ENCODE data around the gene LUC7L. TPM values are rescaled to one million over a fixed set of nuclear protein-coding genes. Genes with fewer than 3 reads are reported as not detected.
"Not testable (repeated sequence)": the region's sequence is repeated elsewhere in the genome, so short reads cannot be mapped to it uniquely, and the experiment has no call there.

The LUC7L gene
- polyA plus RNA-seq, 3 donors, result 103 to 129 (median 117) TPM

DNA sequence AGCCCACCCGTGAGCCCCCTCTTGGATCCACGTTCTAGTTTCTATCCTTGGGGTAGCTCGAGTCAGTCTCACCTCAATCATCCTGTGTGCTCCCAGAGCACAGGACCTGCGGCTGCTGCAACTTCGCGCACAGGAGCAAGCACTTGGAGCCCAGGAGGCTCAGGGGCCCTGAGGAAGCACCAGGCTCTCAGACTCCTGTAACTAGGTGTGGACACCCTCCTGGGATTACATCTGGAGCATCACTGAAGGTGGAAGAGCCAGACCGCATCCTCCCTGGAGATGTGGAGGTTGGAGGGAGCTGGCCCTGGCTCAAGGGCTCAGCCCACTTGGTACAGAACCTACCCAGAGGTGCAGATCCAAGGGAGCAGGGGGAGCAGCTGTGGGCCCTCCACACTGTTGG, 46.2 kb downstream of the LUC7L start:
- no peak for DNase-seq (ENCODE audit: low read depth in 3 of 3, low spot score in 2 of 3)

DNA sequence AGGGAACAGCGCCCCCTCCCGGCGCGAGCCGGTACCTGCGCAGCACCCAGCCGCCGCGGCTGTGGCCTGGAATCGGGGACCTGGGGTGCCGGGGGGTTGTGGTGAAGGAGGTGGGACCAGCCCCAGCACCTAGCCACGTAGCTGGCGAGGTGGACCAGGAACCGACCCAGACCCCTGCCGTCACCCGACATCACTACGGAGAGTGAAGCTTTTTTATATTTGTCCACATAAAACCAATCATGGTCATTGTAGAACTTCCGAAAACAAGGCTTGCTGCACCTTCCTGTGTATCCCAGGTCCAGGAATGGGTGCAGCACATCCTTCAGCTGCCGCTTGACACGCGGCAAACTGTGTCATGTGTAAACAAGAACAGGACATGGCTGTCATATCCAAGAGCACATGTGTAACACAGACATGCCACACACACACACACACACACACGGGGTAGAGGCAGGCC, 47.7 kb downstream of the LUC7L start:
- no peak for DNase-seq (ENCODE audit: low read depth in 3 of 3, low spot score in 2 of 3)

DNA sequence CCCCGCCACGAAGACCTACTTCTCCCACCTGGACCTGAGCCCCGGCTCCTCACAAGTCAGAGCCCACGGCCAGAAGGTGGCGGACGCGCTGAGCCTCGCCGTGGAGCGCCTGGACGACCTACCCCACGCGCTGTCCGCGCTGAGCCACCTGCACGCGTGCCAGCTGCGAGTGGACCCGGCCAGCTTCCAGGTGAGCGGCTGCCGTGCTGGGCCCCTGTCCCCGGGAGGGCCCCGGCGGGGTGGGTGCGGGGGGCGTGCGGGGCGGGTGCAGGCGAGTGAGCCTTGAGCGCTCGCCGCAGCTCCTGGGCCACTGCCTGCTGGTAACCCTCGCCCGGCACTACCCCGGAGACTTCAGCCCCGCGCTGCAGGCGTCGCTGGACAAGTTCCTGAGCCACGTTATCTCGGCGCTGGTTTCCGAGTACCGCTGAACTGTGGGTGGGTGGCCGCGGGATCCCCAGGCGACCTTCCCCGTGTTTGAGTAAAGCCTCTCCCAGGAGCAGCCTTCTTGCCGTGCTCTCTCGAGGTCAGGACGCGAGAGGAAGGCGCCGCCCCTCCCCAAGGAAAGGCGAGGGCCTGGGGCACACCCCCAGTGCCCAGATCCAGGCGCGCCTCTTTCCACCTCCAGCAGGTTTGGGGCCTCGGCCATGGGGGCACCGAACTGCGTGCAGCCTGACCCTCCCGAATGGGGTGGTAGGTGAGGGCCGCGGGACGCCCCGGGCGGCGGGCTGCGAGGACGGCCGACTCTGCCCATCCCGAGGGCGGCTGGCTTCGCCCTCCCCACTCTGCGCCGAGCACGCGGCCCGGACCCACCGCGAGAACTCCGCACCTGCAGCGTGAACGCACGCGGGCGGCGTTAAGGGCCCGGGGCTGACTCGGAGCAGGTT, 48.3 kb downstream of the LUC7L start:
- no peak for DNase-seq (ENCODE audit: low read depth in 3 of 3, low spot score in 2 of 3)

DNA sequence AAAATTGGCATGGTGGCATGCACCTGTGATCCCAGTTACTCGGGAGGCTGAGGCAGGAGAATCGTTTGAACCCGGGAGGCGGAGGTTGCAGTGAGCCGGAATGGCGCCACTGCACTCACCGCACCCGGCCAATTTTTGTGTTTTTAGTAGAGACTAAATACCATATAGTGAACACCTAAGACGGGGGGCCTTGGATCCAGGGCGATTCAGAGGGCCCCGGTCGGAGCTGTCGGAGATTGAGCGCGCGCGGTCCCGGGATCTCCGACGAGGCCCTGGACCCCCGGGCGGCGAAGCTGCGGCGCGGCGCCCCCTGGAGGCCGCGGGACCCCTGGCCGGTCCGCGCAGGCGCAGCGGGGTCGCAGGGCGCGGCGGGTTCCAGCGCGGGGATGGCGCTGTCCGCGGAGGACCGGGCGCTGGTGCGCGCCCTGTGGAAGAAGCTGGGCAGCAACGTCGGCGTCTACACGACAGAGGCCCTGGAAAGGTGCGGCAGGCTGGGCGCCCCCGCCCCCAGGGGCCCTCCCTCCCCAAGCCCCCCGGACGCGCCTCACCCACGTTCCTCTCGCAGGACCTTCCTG, 49.1 kb downstream of the LUC7L start, which contains the start of gene HBQ1:
Gene HBQ1, plus strand, starts transcription at position 359 of the 575 bp plus-strand sequence. Its CDS starts 28 bp downstream, at position 387.
- DNase-seq (ENCODE audit: low read depth in 3 of 3, low spot score in 2 of 3), result no peak

DNA sequence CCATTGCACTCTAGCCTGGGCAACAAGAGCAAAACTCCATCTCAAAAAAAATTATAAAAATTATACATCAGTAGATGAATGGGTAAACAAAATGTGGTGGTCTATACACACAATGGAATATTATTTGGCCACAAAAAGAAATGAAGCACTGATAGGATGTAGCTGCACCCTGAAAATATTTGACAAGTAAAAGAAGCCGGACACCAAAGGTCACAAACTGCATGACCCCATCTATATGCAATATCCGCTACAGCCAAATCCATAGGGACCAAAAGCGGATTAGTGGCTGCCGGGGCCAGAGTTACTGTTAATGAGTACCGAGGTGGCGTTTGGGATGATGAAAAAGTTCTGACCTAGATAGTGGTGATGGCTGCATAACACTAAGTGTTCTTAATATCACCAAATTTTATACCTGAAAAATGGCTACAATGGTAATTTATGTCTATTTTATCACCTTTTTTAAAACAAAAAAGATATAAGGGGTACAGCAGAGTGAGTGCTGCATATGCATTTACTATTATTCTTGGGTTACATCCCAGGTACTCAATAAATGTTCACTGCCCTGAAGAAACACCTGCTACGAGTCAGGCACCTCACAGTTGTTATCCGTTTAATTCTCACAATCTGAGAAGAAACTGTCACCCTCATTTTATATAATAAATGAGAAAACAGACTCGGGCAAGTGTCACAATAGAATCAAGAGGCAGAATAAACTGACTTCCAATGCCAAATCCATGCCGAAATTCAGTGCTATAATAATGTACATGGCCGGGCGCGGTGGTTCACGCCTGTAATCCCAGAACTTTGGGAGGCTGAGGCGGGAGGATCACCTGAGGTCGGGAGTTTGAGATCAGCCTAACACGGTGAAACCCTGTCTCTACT, 49.8 kb downstream of the LUC7L start:
- no peak for DNase-seq (ENCODE audit: low read depth in 3 of 3, low spot score in 2 of 3)

DNA sequence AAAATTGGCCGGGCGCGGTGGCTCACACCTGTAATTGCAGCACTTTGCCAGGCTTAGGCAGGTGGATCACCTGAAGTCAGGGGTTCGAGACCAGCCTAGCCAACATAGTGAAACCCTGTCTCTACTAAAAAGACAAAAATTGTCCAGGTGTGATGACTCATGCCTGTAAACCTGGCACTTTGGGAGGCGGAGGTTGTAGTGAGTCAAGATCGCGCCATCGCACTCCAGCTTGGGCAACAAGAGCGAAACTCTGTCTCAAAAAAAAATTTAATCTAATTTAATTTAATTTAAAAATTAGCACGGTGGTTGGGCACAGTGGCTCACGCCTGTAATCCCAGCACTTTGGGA, 50.6 kb downstream of the LUC7L start:
- no peak for DNase-seq (ENCODE audit: low read depth in 3 of 3, low spot score in 2 of 3)

DNA sequence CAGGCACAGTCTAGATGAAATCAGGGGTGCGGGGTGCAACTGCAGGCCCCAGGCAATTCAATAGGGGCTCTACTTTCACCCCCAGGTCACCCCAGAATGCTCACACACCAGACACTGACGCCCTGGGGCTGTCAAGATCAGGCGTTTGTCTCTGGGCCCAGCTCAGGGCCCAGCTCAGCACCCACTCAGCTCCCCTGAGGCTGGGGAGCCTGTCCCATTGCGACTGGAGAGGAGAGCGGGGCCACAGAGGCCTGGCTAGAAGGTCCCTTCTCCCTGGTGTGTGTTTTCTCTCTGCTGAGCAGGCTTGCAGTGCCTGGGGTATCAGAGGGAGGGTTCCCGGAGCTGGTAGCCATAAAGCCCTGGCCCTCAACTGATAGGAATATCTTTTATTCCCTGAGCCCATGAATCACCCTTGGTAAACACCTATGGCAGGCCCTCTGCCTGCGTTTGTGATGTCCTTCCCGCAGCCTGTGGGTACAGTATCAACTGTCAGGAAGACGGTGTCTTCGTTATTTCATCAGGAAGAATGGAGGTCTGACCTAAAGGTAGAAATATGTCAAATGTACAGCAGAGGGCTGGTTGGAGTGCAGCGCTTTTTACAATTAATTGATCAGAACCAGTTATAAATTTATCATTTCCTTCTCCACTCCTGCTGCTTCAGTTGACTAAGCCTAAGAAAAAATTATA, 51.1 kb downstream of the LUC7L start:
- no peak for DNase-seq (ENCODE audit: low read depth in 3 of 3, low spot score in 2 of 3)

DNA sequence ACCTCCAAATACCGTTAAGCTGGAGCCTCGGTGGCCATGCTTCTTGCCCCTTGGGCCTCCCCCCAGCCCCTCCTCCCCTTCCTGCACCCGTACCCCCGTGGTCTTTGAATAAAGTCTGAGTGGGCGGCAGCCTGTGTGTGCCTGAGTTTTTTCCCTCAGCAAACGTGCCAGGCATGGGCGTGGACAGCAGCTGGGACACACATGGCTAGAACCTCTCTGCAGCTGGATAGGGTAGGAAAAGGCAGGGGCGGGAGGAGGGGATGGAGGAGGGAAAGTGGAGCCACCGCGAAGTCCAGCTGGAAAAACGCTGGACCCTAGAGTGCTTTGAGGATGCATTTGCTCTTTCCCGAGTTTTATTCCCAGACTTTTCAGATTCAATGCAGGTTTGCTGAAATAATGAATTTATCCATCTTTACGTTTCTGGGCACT, 51.8 kb downstream of the LUC7L start:
- no peak for DNase-seq (ENCODE audit: low read depth in 3 of 3, low spot score in 2 of 3)

DNA sequence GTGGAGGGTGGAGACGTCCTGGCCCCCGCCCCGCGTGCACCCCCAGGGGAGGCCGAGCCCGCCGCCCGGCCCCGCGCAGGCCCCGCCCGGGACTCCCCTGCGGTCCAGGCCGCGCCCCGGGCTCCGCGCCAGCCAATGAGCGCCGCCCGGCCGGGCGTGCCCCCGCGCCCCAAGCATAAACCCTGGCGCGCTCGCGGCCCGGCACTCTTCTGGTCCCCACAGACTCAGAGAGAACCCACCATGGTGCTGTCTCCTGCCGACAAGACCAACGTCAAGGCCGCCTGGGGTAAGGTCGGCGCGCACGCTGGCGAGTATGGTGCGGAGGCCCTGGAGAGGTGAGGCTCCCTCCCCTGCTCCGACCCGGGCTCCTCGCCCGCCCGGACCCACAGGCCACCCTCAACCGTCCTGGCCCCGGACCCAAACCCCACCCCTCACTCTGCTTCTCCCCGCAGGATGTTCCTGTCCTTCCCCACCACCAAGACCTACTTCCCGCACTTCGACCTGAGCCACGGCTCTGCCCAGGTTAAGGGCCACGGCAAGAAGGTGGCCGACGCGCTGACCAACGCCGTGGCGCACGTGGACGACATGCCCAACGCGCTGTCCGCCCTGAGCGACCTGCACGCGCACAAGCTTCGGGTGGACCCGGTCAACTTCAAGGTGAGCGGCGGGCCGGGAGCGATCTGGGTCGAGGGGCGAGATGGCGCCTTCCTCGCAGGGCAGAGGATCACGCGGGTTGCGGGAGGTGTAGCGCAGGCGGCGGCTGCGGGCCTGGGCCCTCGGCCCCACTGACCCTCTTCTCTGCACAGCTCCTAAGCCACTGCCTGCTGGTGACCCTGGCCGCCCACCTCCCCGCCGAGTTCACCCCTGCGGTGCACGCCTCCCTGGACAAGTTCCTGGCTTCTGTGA, 52.5 kb downstream of the LUC7L start, which contains the start of gene HBA1:
Gene HBA1, plus strand, starts transcription at position 204 of the 906 bp plus-strand sequence. Its CDS starts 37 bp downstream, at position 241.
- not testable (repeated sequence) for DNase-seq (ENCODE audit: low read depth in 3 of 3, low spot score in 2 of 3)

DNA sequence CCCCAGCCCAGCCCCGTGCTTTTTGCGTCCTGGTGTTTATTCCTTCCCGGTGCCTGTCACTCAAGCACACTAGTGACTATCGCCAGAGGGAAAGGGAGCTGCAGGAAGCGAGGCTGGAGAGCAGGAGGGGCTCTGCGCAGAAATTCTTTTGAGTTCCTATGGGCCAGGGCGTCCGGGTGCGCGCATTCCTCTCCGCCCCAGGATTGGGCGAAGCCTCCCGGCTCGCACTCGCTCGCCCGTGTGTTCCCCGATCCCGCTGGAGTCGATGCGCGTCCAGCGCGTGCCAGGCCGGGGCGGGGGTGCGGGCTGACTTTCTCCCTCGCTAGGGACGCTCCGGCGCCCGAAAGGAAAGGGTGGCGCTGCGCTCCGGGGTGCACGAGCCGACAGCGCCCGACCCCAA, 53.2 kb downstream of the LUC7L start:
- not testable (repeated sequence) for DNase-seq (ENCODE audit: low read depth in 3 of 3, low spot score in 2 of 3)

DNA sequence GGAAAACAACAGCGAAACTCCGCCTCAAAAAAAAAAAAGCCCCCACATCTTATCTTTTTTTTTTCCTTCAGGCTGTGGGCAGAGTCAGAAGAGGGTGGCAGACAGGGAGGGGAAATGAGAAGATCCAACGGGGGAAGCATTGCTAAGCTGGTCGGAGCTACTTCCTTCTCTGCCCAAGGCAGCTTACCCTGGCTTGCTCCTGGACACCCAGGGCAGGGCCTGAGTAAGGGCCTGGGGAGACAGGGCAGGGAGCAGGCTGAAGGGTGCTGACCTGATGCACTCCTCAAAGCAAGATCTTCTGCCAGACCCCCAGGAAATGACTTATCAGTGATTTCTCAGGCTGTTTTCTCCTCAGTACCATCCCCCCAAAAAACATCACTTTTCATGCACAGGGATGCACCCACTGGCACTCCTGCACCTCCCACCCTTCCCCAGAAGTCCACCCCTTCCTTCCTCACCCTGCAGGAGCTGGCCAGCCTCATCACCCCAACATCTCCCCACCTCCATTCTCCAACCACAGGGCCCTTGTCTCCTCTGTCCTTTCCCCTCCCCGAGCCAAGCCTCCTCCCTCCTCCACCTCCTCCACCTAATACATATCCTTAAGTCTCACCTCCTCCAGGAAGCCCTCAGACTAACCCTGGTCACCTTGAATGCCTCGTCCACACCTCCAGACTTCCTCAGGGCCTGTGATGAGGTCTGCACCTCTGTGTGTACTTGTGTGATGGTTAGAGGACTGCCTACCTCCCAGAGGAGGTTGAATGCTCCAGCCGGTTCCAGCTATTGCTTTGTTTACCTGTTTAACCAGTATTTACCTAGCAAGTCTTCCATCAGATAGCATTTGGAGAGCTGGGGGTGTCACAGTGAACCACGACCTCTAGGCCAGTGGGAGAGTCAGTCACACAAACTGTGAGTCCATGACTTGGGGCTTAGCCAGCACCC, 54.0 kb downstream of the LUC7L start:
- DNase-seq (ENCODE audit: low read depth in 3 of 3, low spot score in 2 of 3), result no peak

DNA sequence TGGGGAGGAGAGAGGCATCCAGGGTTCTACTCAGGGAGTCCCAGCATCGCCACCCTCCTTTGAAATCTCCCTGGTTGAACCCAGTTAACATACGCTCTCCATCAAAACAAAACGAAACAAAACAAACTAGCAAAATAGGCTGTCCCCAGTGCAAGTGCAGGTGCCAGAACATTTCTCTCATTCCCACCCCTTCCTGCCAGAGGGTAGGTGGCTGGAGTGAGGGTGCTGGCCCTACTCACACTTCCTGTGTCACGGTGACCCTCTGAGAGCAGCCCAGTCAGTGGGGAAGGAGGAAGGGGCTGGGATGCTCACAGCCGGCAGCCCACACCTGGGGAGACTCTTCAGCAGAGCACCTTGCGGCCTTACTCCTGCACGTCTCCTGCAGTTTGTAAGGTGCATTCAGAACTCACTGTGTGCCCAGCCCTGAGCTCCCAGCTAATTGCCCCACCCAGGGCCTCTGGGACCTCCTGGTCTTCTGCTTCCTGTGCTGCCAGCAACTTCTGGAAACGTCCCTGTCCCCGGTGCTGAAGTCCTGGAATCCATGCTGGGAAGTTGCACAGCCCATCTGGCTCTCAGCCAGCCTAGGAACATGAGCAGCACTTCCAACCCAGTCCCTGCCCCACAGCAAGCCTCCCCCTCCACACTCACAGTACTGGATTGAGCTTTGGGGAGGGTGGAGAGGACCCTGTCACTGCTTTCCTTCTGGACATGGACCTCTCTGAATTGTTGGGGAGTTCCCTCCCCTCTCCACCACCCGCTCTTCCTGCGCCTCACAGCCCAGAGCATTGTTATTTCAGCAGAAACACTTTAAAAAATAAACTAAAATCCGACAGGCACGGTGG, 55.1 kb downstream of the LUC7L start:
- not testable (repeated sequence) for DNase-seq (ENCODE audit: low read depth in 3 of 3, low spot score in 2 of 3)

DNA sequence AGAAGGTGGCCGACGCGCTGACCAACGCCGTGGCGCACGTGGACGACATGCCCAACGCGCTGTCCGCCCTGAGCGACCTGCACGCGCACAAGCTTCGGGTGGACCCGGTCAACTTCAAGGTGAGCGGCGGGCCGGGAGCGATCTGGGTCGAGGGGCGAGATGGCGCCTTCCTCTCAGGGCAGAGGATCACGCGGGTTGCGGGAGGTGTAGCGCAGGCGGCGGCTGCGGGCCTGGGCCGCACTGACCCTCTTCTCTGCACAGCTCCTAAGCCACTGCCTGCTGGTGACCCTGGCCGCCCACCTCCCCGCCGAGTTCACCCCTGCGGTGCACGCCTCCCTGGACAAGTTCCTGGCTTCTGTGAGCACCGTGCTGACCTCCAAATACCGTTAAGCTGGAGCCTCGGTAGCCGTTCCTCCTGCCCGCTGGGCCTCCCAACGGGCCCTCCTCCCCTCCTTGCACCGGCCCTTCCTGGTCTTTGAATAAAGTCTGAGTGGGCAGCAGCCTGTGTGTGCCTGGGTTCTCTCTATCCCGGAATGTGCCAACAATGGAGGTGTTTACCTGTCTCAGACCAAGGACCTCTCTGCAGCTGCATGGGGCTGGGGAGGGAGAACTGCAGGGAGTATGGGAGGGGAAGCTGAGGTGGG, 55.9 kb downstream of the LUC7L start:
- not testable (repeated sequence) for DNase-seq (ENCODE audit: low read depth in 3 of 3, low spot score in 2 of 3)

DNA sequence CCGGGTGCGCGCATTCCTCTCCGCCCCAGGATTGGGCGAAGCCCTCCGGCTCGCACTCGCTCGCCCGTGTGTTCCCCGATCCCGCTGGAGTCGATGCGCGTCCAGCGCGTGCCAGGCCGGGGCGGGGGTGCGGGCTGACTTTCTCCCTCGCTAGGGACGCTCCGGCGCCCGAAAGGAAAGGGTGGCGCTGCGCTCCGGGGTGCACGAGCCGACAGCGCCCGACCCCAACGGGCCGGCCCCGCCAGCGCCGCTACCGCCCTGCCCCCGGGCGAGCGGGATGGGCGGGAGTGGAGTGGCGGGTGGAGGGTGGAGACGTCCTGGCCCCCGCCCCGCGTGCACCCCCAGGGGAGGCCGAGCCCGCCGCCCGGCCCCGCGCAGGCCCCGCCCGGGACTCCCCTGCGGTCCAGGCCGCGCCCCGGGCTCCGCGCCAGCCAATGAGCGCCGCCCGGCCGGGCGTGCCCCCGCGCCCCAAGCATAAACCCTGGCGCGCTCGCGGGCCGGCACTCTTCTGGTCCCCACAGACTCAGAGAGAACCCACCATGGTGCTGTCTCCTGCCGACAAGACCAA, 56.8 kb downstream of the LUC7L start, which contains the start of gene HBA2:
Gene HBA2, plus strand, starts transcription at position 503 of the 568 bp plus-strand sequence. Its CDS starts 37 bp downstream, at position 540.
- DNase-seq (ENCODE audit: low read depth in 3 of 3, low spot score in 2 of 3), result not testable (repeated sequence)

DNA sequence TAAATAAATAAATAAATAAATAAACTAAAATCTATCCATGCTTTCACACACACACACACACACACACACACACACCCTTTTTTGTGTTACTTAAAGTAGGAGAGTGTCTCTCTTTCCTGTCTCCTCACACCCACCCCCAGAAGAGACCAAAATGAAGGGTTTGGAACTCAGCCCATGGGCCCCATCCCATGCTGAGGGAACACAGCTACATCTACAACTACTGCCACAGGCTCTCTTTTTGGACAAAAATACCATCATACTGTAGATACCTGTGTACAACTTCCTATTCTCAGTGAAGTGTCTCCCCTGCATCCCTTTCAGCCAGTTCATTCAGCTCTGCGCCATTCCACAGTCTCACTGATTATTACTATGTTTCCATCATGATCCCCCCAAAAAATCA, 58.5 kb downstream of the LUC7L start:
- DNase-seq (ENCODE audit: low read depth in 3 of 3, low spot score in 2 of 3), result no peak

DNA sequence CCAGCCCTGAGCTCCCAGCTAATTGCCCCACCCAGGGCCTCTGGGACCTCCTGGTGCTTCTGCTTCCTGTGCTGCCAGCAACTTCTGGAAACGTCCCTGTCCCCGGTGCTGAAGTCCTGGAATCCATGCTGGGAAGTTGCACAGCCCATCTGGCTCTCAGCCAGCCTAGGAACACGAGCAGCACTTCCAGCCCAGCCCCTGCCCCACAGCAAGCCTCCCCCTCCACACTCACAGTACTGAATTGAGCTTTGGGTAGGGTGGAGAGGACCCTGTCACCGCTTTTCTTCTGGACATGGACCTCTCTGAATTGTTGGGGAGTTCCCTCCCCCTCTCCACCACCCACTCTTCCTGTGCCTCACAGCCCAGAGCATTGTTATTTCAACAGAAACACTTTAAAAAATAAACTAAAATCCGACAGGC, 59.2 kb downstream of the LUC7L start:
- DNase-seq (ENCODE audit: low read depth in 3 of 3, low spot score in 2 of 3), result not testable (repeated sequence)

Measured in right renal cortex interstitium (tissue), 3 donors.